ENCODE measurements around the gene BEX4. TPM values are rescaled to one million over a fixed set of nuclear protein-coding genes. Genes with fewer than 3 reads are reported as not detected.
A peak's percentile ranks its signal among the peaks of the same experiment; 100 is the strongest.

BEX4 gene
- total and polyA plus RNA-seq, 9 of the 15 experiments (the other 6 are each of a cell fraction or from before 2014, with no cell fraction given) = 74.6 to 399 (median 154) TPM

DNA sequence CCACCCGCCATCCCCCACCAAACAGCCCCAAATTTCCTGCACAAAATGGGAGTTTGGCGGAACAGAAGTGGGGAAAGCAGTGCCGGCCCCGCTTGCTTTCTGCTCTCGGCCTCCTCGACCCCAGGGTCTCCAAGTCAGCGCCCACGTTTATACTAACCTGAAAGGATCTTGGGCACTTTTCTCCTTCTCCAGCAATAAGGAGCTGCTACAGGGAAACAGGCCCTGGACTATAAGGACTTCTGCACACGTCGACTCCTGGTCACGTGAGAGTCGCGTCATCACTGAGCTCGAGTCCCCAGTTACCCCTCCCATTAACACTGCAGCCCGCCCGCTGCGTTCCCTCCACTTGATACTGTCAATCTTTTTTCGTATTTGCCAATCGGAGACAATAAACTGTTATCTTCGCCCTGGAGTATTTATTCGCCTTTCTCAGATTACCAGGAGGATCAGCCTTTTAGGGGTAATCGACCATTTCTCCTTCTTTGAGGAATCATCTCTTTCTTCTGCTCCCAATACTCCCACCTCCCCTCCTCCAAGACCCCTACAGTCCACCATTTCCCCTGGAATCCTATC, 40.1 kb downstream of the BEX4 start, which contains the start of gene TCEAL8 (continued):
- no peak for TF ChIP-seq RBM17 (IDR thresholded peaks at IDR 0.05; ENCODE audit: borderline replicate concordance, low read depth, low read length)
- TF ChIP-seq GATAD2B (IDR thresholded peaks at IDR 0.05; ENCODE audit: borderline replicate concordance) = no peak
- TF ChIP-seq GTF2E2 (tag; IDR thresholded peaks at IDR 0.05) = no peak
- TF ChIP-seq HCFC1 (IDR thresholded peaks at IDR 0.05; ENCODE audit: low read depth, low read length) = no peak
- peak; percentile 56; the same call in 1 of the 2 replicates for TF ChIP-seq PHF8 (IDR thresholded peaks at IDR 0.05; ENCODE audit: borderline replicate concordance, low read length)
- no peak for TF ChIP-seq ZNF644 (tag; IDR thresholded peaks at IDR 0.05; ENCODE audit: low read depth)
- no peak for TF ChIP-seq ATF1 (CRISPR knock-in tag; IDR thresholded peaks at IDR 0.05)
- TF ChIP-seq ATF1 (tag; IDR thresholded peaks at IDR 0.05) = peak; percentile 92
- no peak for TF ChIP-seq MECOM (CRISPR knock-in tag; IDR thresholded peaks at IDR 0.05)
- TF ChIP-seq, protein P1, sequence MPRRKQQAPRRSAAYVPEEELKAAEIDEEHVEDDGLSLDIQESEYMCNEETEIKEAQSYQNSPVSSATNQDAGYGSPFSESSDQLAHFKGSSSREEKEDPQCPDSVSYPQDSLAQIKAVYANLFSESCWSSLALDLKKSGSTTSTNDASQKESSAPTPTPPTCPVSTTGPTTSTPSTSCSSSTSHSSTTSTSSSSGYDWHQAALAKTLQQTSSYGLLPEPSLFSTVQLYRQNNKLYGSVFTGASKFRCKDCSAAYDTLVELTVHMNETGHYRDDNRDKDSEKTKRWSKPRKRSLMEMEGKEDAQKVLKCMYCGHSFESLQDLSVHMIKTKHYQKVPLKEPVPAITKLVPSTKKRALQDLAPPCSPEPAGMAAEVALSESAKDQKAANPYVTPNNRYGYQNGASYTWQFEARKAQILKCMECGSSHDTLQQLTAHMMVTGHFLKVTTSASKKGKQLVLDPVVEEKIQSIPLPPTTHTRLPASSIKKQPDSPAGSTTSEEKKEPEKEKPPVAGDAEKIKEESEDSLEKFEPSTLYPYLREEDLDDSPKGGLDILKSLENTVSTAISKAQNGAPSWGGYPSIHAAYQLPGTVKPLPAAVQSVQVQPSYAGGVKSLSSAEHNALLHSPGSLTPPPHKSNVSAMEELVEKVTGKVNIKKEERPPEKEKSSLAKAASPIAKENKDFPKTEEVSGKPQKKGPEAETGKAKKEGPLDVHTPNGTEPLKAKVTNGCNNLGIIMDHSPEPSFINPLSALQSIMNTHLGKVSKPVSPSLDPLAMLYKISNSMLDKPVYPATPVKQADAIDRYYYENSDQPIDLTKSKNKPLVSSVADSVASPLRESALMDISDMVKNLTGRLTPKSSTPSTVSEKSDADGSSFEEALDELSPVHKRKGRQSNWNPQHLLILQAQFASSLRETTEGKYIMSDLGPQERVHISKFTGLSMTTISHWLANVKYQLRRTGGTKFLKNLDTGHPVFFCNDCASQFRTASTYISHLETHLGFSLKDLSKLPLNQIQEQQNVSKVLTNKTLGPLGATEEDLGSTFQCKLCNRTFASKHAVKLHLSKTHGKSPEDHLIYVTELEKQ (CRISPR knock-in tag; IDR thresholded peaks at IDR 0.05) = no peak
- no peak for TF ChIP-seq ZNF384 (IDR thresholded peaks at IDR 0.05; ENCODE audit: low read depth, low read length)
- TF ChIP-seq, protein P2, sequence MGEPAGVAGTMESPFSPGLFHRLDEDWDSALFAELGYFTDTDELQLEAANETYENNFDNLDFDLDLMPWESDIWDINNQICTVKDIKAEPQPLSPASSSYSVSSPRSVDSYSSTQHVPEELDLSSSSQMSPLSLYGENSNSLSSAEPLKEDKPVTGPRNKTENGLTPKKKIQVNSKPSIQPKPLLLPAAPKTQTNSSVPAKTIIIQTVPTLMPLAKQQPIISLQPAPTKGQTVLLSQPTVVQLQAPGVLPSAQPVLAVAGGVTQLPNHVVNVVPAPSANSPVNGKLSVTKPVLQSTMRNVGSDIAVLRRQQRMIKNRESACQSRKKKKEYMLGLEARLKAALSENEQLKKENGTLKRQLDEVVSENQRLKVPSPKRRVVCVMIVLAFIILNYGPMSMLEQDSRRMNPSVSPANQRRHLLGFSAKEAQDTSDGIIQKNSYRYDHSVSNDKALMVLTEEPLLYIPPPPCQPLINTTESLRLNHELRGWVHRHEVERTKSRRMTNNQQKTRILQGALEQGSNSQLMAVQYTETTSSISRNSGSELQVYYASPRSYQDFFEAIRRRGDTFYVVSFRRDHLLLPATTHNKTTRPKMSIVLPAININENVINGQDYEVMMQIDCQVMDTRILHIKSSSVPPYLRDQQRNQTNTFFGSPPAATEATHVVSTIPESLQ (CRISPR knock-in tag; IDR thresholded peaks at IDR 0.05) = no peak
- TF ChIP-seq CC2D1A (IDR thresholded peaks at IDR 0.05) = no peak
- TF ChIP-seq NR3C1 (CRISPR knock-in tag; IDR thresholded peaks at IDR 0.05) = no peak
- no peak for TF ChIP-seq RBM22 (IDR thresholded peaks at IDR 0.05; ENCODE audit: low read depth, low read length, poor library complexity, severe bottlenecking)
- TF ChIP-seq MTA1 (IDR thresholded peaks at IDR 0.05; ENCODE audit: borderline replicate concordance) = peak; percentile 29; the same call in 1 of the 2 replicates
- no peak for TF ChIP-seq BACH1 (tag; IDR thresholded peaks at IDR 0.05)
- no peak for TF ChIP-seq ZC3H11A (IDR thresholded peaks at IDR 0.05; ENCODE audit: low read depth, low read length)
- TF ChIP-seq, protein P3, sequence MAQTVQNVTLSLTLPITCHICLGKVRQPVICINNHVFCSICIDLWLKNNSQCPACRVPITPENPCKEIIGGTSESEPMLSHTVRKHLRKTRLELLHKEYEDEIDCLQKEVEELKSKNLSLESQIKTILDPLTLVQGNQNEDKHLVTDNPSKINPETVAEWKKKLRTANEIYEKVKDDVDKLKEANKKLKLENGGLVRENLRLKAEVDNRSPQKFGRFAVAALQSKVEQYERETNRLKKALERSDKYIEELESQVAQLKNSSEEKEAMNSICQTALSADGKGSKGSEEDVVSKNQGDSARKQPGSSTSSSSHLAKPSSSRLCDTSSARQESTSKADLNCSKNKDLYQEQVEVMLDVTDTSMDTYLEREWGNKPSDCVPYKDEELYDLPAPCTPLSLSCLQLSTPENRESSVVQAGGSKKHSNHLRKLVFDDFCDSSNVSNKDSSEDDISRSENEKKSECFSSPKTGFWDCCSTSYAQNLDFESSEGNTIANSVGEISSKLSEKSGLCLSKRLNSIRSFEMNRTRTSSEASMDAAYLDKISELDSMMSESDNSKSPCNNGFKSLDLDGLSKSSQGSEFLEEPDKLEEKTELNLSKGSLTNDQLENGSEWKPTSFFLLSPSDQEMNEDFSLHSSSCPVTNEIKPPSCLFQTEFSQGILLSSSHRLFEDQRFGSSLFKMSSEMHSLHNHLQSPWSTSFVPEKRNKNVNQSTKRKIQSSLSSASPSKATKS (CRISPR knock-in tag; IDR thresholded peaks at IDR 0.05) = no peak
- TF ChIP-seq, protein P4, sequence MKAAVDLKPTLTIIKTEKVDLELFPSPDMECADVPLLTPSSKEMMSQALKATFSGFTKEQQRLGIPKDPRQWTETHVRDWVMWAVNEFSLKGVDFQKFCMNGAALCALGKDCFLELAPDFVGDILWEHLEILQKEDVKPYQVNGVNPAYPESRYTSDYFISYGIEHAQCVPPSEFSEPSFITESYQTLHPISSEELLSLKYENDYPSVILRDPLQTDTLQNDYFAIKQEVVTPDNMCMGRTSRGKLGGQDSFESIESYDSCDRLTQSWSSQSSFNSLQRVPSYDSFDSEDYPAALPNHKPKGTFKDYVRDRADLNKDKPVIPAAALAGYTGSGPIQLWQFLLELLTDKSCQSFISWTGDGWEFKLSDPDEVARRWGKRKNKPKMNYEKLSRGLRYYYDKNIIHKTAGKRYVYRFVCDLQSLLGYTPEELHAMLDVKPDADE (conservative IDR thresholded peaks at IDR 0.05; ENCODE audit: control insufficient read depth, low read depth, low read length) = no peak
- no peak for TF ChIP-seq MCM3 (IDR thresholded peaks at IDR 0.05)
- TF ChIP-seq MCM7 (IDR thresholded peaks at IDR 0.05) = no peak
- TF ChIP-seq PHB2 (IDR thresholded peaks at IDR 0.05; ENCODE audit: low read depth) = no peak

Measured in K562 (cell line).